ENCODE data around the gene TIAM1. TPM values are rescaled to one million over a fixed set of nuclear protein-coding genes. Genes with fewer than 3 reads are reported as not detected.

Gene TIAM1
- total RNA-seq, 6 donors from 2014 or later, result 13.4 to 32.1 (median 19.5) TPM

DNA sequence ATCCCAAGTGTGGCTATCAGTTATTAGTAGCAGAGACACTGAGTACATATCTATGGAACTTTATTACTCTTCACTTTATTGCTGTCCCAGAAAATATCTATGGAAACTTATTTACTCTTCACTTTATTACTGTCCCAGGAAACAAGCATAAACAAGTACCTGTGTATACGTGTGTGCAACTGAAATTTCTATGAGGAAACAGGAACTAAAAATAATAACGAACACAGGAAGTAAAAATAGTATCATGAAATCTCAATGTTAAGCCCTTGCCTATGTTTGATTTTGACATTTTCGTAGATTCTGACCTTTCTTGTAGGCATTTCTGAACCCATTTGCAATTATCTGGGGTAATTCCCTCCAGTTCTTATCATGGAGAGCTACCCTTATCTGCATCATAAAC lies 240.9 kb downstream of the TIAM1 start:
- Histone ChIP-seq H3K9me3 (no peaks in the 10 kb centered on the region), H3K36me3 (no peaks in the 10 kb centered on the region), H3K27ac (no peak overlapping the region), H3K27me3 (no peaks in the 10 kb centered on the region), H3K4me3 (no peak overlapping the region), H3K4me1 (peaks cover 0 to 18% (median 4%) of the 10 kb centered on the region in 4 donors)
- ATAC-seq (ENCODE audit: low FRiP score in 2 of 2) (no peak), DNase-seq (no peak)
- WGBS, 2 donors, result 26 to 46% methylated on average over 3 of the region's 3 CpGs
- TF ChIP-seq POLR2AphosphoS5 (IDR thresholded peaks at IDR 0.05) (no peak), EP300 (IDR thresholded peaks at IDR 0.05) (no peak)

DNA sequence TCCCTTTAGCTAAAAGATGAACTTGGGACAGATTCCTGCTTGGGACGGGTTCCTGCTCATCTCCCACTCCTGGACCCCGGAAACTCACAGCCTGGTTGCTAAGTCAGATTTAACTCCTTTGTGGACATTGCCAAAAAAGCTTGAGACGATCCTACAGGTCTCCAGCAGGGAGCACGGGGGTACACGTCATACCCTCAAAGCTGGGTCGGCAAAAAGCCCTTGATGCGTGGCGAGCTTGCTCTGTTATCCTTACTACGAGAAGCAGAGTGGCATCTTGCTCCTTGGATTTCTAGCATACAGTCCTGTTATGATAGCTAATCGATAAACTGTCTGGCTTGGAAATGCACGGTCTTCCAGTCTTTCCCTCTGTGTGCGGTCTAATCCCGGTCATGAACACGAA lies 244.9 kb downstream of the TIAM1 start:
- ATAC-seq (ENCODE audit: low FRiP score in 2 of 2) (no peak), DNase-seq (no peak)
- Histone ChIP-seq H3K4me3 (no peak overlapping the region), H3K4me1 (peaks cover 0 to 12% (median 0%) of the 10 kb centered on the region in 4 donors), H3K27me3 (no peaks in the 10 kb centered on the region), H3K9me3 (no peaks in the 10 kb centered on the region), H3K27ac (no peak overlapping the region), H3K36me3 (no peaks in the 10 kb centered on the region)
- WGBS, 2 donors, result 77 to 80% methylated on average over 14 of the region's 14 CpGs
- no peak for TF ChIP-seq POLR2A (IDR thresholded peaks at IDR 0.05)
- TF ChIP-seq, protein P1, sequence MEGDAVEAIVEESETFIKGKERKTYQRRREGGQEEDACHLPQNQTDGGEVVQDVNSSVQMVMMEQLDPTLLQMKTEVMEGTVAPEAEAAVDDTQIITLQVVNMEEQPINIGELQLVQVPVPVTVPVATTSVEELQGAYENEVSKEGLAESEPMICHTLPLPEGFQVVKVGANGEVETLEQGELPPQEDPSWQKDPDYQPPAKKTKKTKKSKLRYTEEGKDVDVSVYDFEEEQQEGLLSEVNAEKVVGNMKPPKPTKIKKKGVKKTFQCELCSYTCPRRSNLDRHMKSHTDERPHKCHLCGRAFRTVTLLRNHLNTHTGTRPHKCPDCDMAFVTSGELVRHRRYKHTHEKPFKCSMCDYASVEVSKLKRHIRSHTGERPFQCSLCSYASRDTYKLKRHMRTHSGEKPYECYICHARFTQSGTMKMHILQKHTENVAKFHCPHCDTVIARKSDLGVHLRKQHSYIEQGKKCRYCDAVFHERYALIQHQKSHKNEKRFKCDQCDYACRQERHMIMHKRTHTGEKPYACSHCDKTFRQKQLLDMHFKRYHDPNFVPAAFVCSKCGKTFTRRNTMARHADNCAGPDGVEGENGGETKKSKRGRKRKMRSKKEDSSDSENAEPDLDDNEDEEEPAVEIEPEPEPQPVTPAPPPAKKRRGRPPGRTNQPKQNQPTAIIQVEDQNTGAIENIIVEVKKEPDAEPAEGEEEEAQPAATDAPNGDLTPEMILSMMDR (IDR thresholded peaks at IDR 0.05), result no peak
- no peak for TF ChIP-seq EP300 (IDR thresholded peaks at IDR 0.05)
- TF ChIP-seq POLR2AphosphoS5 (IDR thresholded peaks at IDR 0.05), result no peak

DNA sequence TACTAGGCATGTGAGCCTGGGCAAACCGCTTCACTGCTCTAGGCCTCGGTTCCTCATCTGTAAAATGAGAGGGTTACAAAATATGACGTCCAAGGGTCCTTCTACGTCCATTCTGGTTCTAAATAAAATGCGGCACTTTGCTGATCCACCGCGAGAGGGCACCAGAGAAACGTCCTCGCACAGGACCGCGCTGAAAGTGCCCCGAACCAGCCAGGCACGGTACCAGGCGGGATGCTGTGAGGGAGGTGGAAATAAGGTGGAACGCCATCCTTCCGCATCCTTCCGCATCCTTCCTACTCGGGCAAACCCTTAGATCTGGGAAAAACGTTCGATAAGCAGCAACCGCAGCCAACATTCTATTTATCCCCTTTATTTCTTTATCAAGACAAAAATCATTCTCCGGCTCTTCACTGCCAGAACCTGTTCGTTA lies 245.5 kb downstream of the TIAM1 start:
- no peaks in the 10 kb centered on the region for H3K9me3 ChIP-seq
- 13 to 15% methylated on average over 23 of the region's 23 CpGs for WGBS, 2 donors
- TF ChIP-seq, protein P1 (IDR thresholded peaks at IDR 0.05), result peak; percentile 67 to 82 (median 76)
- no peak for TF ChIP-seq POLR2AphosphoS5 (IDR thresholded peaks at IDR 0.05)
- no peak overlapping the region for H3K4me3 ChIP-seq
- H3K36me3 ChIP-seq, result no peaks in the 10 kb centered on the region
- ATAC-seq (ENCODE audit: low FRiP score in 2 of 2), result peak; percentile 82 to 92
- H3K27me3 ChIP-seq, result no peaks in the 10 kb centered on the region
- peaks cover 0 to 12% (median 0%) of the 10 kb centered on the region in 4 donors for H3K4me1 ChIP-seq
- peak; percentile 31 to 59 for DNase-seq
- no peak overlapping the region for H3K27ac ChIP-seq

DNA sequence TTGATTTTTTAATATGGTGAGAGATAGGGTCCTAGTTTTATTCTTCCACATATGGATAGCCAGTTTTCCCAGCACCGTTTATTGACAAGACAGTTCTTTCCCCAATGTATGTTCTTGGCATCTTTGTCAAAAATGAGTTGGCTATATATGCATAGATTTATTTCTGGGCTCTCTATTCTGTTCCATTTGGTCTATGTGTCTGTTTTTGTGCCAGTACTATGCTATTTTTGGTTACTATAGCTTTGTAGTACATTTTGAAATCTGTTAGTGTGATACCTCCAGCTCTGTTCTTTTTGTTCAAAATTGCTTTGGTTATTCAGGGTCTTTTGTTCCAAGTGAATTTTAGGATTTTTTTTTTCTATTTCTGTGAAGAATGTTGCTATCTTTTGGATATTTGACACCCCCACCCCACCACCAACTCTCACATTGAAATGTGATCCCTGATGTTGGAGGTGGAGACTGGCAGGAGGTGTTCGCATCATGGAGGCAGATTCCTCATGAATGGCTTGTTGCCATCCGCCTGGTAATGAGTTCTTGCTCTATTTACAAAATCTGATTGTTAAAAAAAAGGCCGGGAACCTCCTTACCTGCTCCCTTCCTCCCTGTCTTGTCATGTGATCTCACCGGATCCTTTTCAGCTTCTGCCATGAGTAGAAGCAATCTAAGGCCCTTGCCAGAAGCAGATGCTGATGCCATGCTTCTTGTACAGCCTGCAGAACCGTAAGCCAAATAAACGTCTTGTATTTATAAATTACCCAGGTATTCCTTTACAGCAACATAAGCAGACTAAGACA lies 251.0 kb downstream of the TIAM1 start:
- Histone ChIP-seq H3K27ac (no peak overlapping the region), H3K4me3 (no peak overlapping the region), H3K27me3 (no peaks in the 10 kb centered on the region), H3K9me3 (no peaks in the 10 kb centered on the region), H3K4me1 (no peaks in the 10 kb centered on the region), H3K36me3 (no peaks in the 10 kb centered on the region)
- no peak for DNase-seq
- TF ChIP-seq EP300 (IDR thresholded peaks at IDR 0.05) (no peak), POLR2A (IDR thresholded peaks at IDR 0.05) (no peak), POLR2AphosphoS5 (IDR thresholded peaks at IDR 0.05) (no peak)
- TF ChIP-seq, protein P1 (IDR thresholded peaks at IDR 0.05), result no peak
- ATAC-seq (ENCODE audit: low FRiP score in 2 of 2), result no peak
- WGBS, 2 donors, result 86 to 91% methylated on average over 7 of the region's 7 CpGs

DNA sequence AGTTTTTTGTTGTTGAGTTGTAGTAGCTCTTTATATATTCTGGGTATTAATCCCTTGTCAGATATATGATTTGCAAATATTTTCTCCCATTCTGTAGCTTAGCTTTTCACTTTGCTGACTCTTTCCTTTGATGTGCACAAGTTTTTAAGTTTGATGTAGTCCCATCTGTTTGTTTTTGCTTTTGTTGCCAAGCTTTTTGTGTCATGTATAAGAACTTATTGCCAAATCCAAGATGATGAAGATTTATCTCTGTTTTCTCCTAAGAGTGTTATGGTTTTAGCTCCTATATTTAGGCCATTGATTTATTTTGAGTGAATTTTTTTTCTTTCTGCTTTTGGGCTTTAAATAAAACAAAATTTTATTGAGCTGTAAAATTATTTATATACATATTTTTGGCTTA lies 253.7 kb downstream of the TIAM1 start:
- Histone ChIP-seq H3K4me3 (no peak overlapping the region), H3K4me1 (peaks cover 0 to 4% (median 3%) of the 10 kb centered on the region in 4 donors), H3K27me3 (no peaks in the 10 kb centered on the region), H3K36me3 (no peaks in the 10 kb centered on the region), H3K9me3 (no peaks in the 10 kb centered on the region), H3K27ac (no peak overlapping the region)
- ATAC-seq (ENCODE audit: low FRiP score in 2 of 2) (no peak), DNase-seq (no peak)
- TF ChIP-seq POLR2AphosphoS5 (IDR thresholded peaks at IDR 0.05) (no peak), POLR2A (IDR thresholded peaks at IDR 0.05) (no peak), EP300 (IDR thresholded peaks at IDR 0.05) (no peak)
- TF ChIP-seq, protein P1 (IDR thresholded peaks at IDR 0.05), result no peak
